ENCODE measurements around the gene LRP5.

LRP5 gene

DNA sequence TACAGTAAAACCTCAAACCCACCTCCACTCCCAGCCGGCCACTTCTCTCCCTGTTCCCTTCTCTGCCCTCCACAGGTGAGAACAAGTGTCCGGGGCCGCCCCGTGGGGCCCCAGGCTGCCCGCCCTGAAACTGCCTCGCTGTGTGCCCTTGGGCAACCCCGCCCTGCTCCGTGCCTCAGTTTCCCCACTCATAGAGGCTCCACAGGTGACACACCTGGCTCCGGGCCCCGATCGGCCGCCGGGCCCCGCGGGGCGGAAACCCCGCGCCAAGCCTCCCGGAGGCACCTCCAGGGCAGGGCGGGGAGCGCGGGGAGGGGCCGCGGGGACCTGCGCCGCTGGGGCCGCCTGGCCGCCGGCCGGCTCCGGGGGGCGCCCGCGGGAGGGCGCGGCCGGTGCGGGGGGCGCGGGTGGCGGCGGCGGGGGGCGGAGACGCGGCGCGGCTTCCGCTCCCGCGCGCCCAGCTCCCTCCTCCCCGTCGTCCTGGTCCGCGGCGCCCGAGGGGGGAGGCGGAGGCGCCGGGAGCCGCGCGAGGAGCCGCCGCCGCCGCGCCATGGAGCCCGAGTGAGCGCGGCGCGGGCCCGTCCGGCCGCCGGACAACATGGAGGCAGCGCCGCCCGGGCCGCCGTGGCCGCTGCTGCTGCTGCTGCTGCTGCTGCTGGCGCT lies at the start of gene LRP5:
Gene LRP5, plus strand, starts transcription at position 475 of the 663 bp plus-strand sequence. Its CDS starts 124 bp downstream, at position 599.
- DNase-seq, result no peak

DNA sequence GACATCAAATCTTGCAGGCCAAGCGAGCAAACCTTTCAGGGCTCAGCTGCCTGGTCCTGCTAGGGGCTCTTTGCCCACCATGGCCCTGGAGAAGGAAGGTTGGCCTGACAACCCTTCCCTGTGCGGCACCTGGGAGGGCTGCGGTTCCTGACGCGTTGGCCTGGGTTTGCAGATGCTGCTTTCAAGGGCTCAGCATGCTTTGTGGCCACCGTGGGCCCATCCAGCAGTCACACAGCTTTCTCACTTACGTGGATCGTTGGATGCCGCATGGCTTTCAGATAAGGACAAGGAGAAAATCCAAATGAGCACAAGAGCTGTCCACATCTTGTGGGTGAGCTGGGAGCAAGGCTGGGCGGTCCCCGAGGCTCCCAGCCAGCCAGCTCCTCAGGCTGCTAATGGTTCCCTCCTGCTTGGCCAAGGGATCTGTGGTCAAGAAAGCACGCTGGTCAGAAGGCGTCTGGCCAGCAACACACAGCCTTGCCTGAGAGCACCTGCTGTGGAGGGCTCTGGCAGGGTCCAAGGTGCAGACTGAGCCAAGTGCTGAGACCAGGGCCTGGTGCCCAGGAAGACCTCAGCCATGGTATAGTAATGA lies 48.9 kb upstream of the LRP5 start:
- DNase-seq, result no peak

DNA sequence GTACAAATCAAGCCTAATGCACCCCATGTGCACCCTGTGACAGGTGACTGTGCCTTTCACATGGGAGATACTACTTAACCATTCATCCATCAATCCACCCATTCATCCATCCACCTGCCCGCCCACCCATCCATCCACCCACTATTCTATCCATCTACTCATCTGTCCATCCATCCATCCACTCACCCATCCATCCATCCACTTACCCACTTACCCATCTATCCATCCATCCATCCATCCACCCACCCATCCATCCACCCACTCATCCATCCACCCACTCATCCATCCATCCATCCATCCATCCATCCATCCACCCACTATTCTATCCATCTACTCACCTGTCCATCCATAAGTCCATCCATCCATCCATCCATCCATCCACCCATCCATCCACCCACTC lies 48.1 kb upstream of the LRP5 start:
- DNase-seq, result no peak

DNA sequence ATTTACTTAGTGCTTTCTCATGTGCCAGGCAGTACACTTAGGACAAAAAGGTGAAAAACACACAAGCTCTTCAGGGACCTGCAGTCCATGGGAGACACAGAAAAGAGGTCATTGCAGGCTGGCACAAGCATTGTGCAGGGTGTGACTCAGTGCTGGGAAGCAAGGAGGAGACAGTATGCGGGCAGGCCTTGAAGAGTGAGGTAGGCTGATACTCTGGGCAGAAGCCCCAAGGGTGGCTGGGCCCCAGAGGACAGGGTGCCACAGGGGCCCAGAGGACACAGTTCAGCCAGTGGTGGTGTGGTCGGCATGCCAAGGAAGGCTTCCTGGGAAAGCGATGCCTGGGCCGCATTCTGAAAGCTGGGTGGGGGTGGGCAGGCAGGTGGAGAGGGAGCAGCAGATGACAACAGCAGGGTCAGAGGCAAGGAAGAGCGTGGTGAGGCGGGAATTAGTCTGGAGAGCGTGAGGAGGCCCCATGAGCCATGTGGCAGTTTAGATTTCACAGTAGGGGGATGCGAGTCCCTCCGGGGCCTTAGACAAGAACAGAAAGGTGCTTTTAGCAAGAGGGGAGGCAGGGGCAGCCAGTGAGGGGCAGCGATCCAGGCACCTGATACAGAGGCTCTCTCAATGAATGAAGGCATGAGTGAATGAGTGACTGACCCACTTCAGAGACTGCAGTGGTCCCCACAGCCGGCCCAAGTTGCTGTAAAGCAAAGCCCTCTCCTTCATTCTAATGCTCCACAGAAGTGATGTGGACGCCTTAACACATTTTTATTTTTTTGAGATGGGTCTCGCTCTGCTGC lies 47.5 kb upstream of the LRP5 start:
- no peak for DNase-seq

DNA sequence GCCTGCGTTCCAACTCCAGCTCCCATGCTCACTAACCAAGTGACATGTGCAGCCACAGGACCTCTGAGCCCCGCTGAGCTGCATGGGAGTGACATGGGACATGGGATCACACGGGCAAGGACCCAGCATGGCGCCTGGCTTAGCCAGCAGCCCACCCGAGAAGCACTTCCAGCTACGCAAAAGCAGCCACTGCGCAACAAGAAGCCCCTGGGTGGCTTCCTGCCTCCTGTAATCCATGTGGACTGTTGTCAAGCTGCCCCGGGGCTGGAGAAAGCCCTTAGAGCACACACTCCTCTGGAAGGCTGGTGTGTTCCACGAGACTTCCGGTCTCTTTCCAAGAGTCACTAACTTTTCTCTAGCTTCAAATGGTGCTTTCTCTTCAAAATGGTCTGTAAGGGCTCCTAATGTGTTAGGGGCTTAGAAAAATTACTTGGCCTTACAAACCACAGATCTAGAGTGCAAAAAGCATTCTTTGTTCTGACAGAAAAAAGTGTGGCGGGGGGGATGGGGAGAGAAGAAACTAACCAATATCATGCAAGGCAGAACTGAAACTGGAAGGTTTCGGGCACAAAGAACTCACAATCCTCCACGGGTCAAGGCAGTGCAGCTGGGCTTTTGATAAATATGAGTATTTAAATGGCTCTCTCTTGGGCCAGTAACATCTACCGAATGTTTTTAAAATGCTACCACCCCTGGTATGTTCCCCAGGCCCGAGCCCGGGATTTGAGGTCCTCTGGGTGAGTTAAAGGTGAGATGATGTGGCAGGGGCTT lies 46.1 kb upstream of the LRP5 start:
- no peak for DNase-seq

DNA sequence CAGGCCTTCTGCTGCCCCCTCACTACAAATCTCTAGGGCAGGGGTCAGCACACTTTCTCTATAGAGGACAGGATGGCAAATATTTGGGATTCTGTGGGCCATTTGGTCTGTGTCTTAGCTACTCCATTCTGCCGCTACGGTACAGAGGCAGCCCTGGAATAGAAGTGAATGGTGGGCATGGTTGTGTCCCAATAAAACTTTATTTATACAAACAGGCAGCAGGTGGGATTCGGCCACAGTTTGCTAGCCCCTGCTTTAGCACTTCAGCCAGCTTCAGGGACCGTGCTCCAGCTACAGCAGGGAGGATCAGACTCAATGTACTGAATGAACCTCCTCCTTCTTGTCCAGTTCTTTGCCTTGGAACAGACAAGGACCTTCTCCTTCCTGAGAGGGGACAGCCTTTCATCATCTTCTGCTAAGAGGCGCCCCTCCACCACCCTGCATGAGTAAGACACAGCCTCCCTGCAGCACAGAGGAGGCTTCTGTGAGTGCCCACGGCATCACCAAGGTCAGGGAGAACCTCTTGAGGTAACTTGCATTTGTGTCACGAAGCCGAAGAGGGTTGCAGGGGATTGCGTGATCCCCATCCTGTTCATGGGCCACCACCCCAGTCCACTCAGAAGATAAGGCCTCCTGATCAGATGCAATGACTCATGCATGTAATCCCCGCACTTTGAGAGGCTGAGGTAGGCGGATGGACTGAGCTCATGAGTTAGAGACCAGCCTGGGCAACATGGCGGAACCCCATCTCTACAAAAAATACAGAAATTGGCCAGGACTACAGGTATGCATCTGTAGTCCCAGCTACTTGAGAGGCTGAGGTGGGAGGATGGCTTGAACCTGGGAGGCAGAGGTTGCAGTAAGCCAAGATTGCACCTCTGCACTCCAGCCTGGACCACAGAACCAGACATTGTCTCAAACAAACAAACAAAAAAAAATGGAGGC lies 45.2 kb upstream of the LRP5 start:
- no peak for DNase-seq

DNA sequence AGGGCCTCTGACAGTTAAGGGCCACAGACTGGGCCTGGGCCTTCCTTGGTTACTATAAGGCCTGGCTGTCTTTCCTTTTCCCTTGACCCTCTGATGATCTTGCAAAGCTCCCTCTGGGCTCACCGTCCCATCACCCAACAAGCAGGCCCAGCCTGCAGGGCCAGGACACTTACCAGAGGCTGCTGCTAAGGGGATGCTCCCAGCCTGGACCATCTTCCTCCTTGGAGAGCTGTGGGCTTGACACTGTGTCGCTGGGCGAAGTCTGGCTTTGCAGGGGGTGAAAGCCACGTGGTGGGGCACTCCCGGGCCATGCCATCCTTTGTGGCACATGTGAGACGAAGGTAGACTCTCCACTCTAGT lies 44.5 kb upstream of the LRP5 start:
- no peak for DNase-seq

DNA sequence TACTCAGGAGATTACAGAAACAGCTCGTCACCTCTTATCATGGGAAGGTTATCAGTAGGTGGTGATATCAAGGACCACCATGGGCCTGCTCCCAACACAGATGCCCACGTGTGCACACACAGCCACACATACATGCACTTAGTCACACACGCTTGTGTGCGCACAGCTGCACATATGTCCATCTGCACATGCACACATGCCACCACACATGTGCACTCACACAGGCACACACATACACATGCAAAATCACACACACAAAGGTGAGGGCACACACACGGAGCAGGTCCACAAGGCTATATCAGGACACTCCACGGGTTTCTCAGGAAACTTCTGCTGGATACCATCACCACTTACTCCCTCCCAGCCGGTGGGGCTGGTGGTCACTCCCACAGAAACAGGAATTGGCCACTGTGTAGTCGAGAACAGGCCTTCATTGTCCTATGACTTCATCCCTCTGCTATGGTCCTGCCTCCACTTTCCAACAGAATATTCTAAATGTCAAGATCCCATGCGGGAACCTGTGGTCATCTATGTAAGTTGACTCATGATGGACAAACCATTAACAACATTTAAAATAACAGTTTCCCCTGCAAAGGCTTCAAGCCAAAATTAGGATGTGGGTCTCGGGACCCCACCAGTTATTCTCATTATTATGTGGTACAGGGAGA lies 42.8 kb upstream of the LRP5 start:
- DNase-seq, result no peak

DNA sequence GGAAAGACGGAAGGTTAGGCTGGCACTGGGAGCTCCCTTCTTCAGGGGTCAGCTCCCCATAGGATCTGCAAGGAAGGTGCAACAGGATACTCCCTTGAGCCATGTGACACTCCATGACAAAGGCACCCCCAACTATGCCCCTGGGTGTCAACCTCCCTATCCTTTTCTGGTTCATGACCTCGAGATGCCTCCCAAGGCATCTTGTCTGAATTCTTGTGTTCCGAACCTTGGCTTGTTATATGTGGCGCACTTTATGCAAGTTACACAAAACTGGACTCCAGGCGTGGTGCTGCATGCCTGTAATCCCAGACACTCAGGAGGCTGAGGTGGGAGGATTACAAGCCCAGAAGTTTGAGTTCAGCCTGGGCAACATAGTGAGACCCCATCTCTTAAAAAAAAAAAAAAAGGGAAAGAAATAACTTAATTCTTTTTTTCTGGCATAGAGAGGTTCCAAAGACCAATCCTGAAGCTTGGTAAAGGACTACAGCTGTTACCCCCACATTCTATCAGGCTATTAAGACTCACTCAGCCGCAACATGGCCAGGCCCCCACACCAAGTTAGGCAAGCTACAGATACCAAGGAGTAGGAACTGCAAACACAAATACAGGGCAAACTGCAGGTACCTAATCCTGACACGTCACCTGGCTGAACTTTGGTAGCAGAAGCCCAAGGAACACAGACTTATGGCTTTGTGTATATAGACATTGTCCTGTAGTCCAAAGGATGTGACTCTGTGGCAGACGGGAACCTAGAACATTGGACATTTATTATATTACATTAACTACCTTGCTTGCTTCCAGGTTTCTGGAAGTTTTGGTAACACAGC lies 42.0 kb upstream of the LRP5 start:
- DNase-seq, result no peak

DNA sequence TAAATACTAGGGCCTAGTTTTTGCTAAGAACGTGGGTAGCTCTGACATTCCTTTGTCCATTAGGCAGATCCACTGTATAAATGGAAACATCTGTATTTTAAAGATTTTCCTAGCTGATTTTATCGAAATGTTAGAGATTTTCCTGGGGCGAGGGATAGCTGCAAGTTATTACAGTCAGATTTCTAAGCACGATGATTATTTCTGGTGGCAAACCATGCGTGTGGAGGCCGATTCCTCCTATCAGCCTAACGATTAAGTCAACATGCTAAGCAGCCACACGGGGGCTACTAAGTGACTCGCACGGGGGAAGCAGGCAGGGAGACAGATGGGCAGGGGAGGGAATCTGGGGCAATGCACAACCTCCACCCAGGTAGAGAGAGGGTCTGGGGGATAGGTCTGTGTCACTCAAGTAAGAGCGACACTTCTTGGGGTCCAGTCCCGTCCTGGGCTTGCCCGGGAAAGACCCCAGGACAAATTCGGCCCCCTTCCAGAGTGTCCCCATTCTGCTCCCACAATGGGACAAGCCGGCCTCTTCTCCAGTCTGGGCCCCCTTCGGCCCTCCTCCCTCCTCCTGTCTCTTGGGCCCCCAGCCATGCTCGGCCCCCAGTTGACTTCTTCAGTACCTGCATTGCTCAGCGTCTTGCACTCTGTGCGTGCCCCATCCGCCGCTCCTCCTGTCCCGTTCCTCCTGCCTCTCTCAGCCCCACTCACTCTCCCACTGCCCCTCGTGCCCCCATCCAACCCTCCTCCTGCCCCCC lies 41.2 kb upstream of the LRP5 start:
- DNase-seq, result peak; percentile 40

DNA sequence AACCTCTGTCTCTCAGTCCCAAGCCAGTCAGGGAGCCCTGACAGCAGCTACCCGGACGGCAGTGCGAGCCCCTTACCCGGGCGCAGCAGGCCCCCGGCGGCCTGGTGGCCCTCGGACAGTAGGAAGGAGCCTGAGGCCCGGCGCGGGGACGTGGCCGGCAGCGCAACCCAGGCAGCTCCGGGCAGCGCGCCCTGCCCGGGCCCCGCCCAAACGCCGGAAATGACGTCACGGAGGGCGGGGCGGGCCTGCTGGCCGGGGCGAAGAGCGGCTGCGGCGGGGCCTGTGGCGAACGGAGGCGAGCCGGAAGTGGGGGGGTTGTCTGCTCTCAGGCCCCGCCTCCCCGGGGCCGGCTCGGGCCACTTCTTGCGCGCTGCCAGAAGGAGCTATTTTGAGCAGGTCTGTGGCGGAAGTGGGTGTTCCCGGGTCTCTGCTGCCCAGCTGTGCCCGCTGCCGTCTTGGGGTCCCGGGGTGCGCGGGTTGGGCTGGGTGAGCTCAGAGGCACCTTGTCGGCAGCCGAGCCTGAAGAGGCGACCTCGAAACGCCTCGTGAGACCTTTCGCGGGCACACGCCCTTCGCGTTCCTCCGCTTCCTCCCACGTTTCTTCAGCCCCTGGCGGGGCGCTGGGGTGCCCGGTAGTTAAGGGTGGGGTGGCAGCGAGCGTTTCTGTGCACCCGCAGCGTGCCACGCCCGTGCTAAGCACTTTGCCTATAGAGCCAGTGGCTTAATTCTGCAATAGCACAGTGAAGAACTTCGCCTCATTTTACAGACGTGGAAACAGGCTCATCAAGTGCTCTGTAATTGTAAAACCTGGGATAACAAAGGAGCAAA lies 40.4 kb upstream of the LRP5 start, which contains the start of gene C11orf24:
Gene C11orf24, minus strand, starts transcription at position 193 of the 828 bp plus-strand sequence. CDS start 8,206 bp downstream, outside the sequence.
- DNase-seq, result peak; percentile 63

DNA sequence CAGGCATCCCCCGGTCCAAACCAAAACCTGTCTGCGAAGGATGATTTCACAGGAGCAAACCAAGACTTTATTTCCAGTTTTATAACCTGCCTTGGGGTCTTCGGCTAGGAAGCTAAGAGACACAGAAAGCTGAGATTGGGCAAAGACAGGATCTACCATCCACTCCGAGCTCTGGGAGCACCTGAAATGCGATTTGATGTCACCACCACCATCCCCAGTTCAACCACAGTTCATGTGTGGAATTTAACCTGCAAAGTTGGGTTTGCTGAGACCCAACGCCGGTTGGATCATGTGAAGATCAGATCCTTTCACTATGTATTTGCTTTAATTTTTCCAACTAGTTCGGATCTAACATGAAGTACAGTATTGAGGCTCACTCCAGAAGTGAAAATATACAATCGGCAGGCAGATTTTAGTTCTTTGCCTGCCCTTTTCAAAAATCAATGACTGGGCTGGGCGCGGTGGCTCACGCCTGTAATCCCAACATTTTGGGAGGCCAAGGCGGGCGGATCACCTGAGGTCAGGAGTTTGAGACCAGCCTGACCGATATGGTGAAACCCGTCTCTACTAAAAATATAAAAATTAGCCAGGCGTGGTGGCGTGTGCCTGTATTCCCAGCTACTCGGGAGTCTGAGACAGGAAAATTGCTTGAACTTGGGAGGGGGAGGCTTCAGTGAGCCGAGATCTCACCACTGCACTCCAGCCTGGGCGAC lies 39.2 kb upstream of the LRP5 start:
- no peak for DNase-seq

DNA sequence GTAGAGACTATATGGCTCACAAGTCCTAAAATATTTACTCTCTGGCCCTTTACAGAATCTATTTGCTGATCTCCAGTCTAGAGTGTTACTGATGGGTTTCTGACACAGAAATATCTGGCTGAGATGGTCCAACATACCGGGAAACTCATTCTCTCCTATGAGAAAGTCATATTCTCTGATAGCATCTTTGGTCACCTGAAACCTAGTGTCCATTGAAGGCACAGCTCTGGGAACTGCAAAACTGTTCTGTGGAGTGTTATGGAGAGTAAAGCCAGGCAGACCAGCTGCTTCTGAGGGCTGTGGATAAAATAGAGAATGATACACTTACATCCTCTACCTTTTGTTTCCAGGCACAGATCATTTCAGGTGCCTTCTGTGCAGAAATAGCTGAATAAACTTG lies 38.1 kb upstream of the LRP5 start:
- no peak for DNase-seq

DNA sequence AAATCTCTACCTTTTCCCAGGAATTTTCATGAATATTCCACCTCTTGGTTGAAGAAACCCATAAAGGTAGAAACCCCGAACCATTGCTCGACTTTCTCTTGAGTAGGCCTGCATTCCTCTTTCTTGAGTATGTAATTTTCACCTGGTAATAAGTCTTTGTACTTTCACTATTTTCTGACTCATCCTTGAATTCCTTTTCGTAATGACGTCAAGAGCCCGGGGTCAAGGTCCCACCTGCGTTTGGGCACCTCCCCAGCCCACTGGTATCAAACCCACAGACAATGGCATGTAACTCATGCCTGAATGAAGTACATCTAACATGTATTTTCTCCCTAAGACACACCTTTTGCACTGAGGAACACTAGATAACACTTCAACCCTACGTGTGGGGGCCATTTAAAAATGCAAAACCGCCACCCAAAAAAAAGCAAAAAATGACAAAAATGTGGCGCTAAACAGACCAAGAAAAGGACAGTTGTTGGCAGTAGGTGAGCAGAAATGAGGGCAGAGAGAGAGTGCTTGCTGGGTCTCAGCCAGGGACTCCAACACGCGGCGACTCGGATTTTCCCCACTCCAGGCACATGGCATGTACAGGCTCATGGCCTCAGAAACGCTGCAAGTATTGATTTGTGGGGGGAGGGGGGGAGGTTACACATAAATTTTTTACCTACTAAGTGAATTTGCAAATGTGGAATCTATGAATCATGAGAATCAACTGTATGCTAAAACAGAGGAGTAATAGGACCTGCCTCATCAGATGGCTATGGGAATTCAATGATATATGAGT lies 36.5 kb upstream of the LRP5 start:
- DNase-seq, result no peak

DNA sequence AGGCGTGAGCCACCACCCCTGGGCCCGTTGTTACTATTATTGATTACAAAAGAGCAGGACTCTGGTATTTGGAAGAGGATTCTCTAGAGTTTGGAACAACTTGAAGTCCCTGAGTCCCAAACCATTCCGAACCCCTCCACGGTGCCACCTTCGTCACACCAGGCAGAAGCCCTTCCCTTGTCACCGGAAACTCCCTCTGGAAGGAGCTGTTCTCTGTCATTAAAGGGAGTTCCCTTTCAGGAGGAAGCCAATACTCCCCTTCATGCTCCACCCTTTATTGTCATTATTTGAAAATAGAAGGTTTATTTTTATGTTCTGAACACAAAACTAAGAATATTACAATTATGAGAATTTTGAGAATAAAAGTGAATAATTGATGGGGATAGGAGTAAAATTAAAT lies 35.5 kb upstream of the LRP5 start:
- no peak for DNase-seq

DNA sequence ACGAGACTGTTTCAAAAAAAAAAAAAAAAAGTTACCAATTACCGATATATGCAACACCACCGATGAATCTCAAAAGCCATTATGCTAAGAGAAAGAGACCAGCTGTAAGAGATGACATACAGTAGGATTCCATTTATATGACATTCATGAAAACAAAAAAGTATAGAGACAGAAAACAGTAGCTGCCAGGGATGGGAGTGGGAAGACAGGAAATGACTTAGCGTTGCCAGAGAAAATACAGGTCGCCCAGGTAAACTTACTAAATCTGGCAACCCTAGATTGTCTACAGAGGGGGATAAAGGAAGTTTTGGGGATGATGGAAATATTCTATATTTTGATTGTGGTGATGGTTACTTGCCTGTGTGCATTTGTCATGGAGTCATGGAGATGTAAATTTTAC lies 32.7 kb upstream of the LRP5 start:
- no peak for DNase-seq

DNA sequence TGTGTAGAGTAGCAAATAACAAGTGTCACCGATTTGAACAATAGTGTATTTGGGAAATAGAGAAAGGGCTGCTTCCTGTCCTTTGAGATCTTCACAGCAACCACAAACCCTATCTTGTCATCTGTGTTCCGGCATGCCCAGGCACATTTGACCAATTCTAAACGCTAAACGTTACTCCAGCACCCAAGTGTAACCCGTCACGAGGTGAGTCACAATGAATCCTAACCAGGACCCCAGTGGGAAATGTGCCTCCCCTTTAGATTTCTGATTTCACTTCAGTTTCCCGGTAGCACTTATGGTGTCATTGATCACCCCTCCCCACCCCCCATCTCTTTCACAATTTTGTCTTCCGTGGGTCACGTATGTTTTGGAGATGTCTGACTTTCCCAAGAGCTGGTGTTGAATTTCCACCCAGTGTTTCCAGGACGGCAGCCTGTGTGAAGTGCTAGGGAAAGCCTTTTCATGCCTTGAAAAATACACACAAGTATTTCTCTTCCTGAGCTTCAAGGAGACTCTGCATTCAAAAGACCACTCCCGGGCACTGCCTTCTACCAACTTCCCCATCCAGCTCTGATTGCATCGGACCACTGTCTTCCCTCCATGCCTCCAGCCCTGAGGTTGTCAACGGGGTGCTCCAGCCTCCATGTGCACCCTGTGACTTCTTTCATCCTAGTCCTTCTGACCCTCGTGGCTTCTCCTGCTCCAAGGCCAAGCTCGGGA lies 30.1 kb upstream of the LRP5 start:
- no peak for DNase-seq

Measured in DMS 273 treated with DMSO at 0.1 percent for 48 hours (cell line).